HG03342 (cell line): Measurements from ENCODE around the gene FN3KRP.
"Not testable (repeated sequence)": the region's sequence is repeated elsewhere in the genome, so short reads cannot be mapped to it uniquely, and the experiment has no call there.

Experiments
- ATAC-seq: cut with Tn5 transposase; IDR thresholded peaks from one replicate; pipeline ENCODE4 v1.9.1; 2021; ENCODE audit warnings: mild to moderate bottlenecking, moderate library complexity; ENCODE audit not compliant: unreplicated experiment

The FN3KRP gene

GRCh38 chr17:82774456-82774855 lies 58.0 kb downstream of the FN3KRP start:
- ATAC-seq = not testable (repeated sequence)

- ATAC-seq = no peak
These were observed 58.7 kb downstream of the FN3KRP start for GRCh38 chr17:82775001-82775823.

GRCh38 chr17:82776454-82776853 lies 59.9 kb downstream of the FN3KRP start:
- ATAC-seq = no peak
